ENCODE measurements around the gene LRRC58.

DNA sequence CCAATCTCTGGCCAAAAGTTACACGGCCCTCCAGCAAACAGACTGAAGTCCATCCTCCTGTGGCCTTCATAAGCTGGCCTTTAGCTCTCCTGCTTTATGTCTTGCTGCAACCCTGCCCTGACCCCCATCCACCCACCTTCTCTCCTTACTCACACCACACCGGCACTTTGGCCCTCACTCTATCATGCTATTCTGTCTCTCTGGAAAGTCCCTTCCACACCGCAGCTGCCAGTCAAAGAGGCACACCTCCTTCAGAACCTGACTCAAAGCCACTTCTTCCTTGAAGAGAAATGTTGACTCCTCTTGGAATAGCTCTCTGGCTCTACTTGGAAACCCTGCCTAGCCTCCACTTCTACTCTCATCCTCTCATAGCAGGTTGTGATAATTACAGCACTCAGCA, 68.6 kb downstream of the LRRC58 start:
- TF ChIP-seq, protein P1, sequence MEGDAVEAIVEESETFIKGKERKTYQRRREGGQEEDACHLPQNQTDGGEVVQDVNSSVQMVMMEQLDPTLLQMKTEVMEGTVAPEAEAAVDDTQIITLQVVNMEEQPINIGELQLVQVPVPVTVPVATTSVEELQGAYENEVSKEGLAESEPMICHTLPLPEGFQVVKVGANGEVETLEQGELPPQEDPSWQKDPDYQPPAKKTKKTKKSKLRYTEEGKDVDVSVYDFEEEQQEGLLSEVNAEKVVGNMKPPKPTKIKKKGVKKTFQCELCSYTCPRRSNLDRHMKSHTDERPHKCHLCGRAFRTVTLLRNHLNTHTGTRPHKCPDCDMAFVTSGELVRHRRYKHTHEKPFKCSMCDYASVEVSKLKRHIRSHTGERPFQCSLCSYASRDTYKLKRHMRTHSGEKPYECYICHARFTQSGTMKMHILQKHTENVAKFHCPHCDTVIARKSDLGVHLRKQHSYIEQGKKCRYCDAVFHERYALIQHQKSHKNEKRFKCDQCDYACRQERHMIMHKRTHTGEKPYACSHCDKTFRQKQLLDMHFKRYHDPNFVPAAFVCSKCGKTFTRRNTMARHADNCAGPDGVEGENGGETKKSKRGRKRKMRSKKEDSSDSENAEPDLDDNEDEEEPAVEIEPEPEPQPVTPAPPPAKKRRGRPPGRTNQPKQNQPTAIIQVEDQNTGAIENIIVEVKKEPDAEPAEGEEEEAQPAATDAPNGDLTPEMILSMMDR (IDR thresholded peaks at IDR 0.05; ENCODE audit: low read depth, low read length, missing input control), result no peak
- TF ChIP-seq, protein P2, sequence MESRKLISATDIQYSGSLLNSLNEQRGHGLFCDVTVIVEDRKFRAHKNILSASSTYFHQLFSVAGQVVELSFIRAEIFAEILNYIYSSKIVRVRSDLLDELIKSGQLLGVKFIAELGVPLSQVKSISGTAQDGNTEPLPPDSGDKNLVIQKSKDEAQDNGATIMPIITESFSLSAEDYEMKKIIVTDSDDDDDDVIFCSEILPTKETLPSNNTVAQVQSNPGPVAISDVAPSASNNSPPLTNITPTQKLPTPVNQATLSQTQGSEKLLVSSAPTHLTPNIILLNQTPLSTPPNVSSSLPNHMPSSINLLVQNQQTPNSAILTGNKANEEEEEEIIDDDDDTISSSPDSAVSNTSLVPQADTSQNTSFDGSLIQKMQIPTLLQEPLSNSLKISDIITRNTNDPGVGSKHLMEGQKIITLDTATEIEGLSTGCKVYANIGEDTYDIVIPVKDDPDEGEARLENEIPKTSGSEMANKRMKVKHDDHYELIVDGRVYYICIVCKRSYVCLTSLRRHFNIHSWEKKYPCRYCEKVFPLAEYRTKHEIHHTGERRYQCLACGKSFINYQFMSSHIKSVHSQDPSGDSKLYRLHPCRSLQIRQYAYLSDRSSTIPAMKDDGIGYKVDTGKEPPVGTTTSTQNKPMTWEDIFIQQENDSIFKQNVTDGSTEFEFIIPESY (IDR thresholded peaks at IDR 0.05), result no peak
- TF ChIP-seq, protein P3, sequence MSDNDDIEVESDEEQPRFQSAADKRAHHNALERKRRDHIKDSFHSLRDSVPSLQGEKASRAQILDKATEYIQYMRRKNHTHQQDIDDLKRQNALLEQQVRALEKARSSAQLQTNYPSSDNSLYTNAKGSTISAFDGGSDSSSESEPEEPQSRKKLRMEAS (IDR thresholded peaks at IDR 0.05), result no peak
